NCI-H2081 (cell line): ENCODE data around the gene OR10A5.
"Not testable (repeated sequence)": the region's sequence is repeated elsewhere in the genome, so short reads cannot be mapped to it uniquely, and the experiment has no call there.

Source experiments
- DNase-seq, 2 experiments: peaks; one replicate each; lab custom pipeline; 2025; lab: John Stamatoyannopoulos, UW

The OR10A5 gene

GRCh38 chr11:6875761-6876160 lies 30.3 kb downstream of the OR10A5 start:
- DNase-seq, result no peak

GRCh38 chr11:6876325-6876724 lies 30.8 kb downstream of the OR10A5 start, which contains the start of gene OR10A4:
Gene OR10A4, plus strand, starts transcription at chr11:6876625. Its CDS starts 23 bp downstream, at chr11:6876648.
- DNase-seq, result no peak

- no peak for DNase-seq
Observed at GRCh38 chr11:6876914-6877313, 31.4 kb downstream of the OR10A5 start.

DNA sequence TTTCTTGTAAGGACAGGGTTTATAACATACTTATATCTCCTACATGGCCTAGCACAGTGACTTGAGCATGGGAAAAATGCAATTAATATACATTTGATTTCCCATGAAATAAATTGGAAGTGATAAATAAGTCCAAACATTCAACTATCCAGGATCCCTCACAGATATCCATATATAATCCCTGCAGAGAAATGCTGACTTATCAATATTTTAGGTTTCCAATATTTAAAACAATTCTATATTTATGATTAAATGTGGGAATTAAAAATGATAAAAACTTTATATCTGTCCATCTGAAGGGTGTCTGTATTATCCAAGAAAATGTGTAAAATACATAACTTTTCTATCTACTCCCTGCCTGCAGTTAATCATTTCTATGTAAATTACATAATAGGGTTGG lies 37.3 kb downstream of the OR10A5 start:
- DNase-seq, result no peak

DNA sequence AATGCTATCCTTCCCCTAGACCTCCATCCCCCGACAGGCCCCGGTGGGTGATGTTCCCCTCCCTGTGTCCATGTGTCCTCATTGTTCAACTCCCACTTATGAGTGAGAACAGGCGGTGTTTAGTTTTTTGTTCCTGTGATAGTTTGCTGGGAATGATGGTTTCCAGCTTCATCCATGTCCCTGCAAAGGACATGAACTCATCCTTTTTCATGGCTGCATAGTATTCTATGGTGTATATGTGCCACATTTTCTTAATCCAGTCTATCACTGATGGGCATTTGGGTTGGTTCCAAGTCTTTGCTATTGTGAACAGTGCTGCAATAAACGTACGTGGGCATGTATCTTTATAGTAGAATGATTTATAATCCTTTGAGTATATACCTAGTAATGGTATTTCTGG lies 42.2 kb downstream of the OR10A5 start:
- DNase-seq, result not testable (repeated sequence)

DNA sequence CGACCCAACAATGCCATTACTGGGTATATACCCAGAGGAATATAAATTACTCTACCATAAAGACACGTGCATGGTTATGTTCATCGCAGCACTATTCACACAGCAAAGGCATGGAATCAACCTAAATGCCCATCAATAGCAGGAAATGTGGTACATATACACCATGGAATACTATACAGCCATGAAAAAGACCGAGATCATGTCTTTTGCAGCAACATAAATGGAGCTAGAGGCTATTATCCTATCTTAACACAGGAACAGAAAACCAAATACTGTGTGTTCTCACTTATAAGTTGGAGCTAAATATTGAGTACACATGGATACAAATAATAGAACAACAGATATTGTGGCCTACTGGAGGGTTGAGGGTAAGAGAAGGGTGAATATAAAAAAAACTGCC lies 43.3 kb downstream of the OR10A5 start:
- no peak for DNase-seq

DNA sequence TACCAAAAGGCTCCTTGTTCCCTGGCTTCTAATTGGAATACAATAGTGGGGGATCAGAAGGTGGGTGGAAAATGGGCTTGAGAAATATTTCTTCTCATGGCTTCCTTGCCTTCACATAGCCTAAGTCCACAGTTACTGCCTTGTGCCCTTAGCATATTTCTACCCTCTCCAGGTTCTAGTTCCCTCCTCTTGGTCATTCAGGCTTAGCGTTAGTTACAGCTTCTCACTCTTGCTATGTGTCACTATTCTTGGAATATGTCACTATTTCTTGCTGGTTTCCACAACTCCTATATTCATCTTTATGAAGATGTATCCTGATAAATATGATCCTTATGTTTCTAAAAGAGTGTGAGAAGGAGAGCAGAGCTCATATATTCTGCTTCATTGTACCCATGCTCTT lies 44.4 kb downstream of the OR10A5 start:
- no peak for DNase-seq

DNA sequence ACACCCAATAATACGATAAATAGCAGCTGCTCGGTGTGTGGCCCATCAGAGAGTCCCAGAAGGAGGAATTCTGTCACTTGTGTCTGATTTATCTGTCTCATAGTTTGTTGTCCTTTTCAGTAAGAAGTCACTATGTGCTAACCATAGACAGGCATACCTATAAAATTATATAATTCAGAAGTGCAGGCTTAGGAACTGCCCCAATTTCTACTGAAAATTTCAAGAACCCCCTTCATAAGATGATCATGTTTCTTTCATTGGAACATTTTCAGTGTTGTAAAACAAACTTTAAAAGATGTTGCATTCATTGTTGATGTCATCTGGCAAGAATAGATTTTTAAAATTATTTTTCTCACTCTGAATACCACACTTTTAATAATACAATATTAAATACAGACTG lies 46.9 kb downstream of the OR10A5 start, which contains the start of gene OR2D2:
Gene OR2D2 (minus strand): TSS at position 101 of the 400 bp plus-strand sequence. CDS start 0 bp downstream, at position 101.
- no peak for DNase-seq

- no peak for DNase-seq
Observed at GRCh38 chr11:6894097-6894496, 48.6 kb downstream of the OR10A5 start.

DNA sequence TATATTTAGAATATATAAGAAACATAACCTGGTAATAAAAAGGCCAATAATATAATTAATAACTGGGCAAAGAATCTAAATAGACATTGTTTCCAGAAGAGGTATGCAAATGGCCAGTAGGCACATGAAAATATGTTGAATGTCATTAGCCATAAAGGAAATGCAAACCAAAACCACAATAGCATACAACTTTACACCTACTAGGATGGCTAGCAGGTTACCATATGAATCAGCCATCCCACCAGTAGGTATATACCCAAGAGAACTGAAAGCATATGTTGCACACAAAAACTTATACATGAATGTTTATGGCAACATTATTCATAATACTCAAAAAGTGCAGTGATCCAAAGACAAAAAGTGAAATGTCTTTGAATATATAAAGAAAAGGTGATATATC lies 49.5 kb downstream of the OR10A5 start:
- DNase-seq, result no peak
